Mucosa of descending colon (tissue), 3 donors: ENCODE measurements around the gene ZSCAN23. TPM values are rescaled to one million over a fixed set of nuclear protein-coding genes. Genes with fewer than 3 reads are reported as not detected.

ENCODE experiments used
- ATAC-seq: fragments of 200-7000 bp; cut with Tn5 transposase; one replicate; pipeline ENCODE4 v1.9.1; 2020; ENCODE audit warnings: mild to moderate bottlenecking, moderate library complexity
- DNase-seq, 3 donors: peaks; one replicate each; pipeline ENCODE4 v3.0.0-alpha.2; 2020
- H3K36me3 ChIP-seq: fragments of 200-600 bp; one replicate; pipeline ENCODE4 v1.8.0; 2021; ENCODE audit warnings: low read depth, mild to moderate bottlenecking
- H3K4me1 ChIP-seq: fragments of 200-600 bp; one replicate; pipeline ENCODE4 v1.8.0; 2021; ENCODE audit warnings: low read depth, mild to moderate bottlenecking
- H3K4me3 ChIP-seq: fragments of 200-600 bp; one replicate; pipeline ENCODE4 v1.8.0; 2021; ENCODE audit warnings: mild to moderate bottlenecking
- H3K9me3 ChIP-seq: fragments of 200-600 bp; one replicate; pipeline ENCODE4 v1.8.0; 2021; ENCODE audit warnings: mild to moderate bottlenecking
- CTCF ChIP-seq: fragments of 200-600 bp; IDR thresholded peaks from one replicate; pipeline ENCODE4 v1.8.0; 2022; ENCODE audit warnings: antibody characterized with exemption, mild to moderate bottlenecking
- intact Hi-C, 2 donors: fragments of 100-400 bp; cut with DNase I in 1 of 2; cut with micrococcal nuclease in 1 of 2; formaldehyde crosslinking; loops; one replicate each; pipeline versions ENCODE4 v1.11.0 to v1.11.1; 2022; cut with DNase I, micrococcal nuclease
- total RNA-seq, 3 donors: library from RNA; stranded (reverse); fragmentation: NEBNext Ultra II Directional in 2 of 3; extraction: Animal tissue kit (Norgen Biotek cat#: 25700) in 2 of 3; gene quantifications; one replicate each; pipeline versions ENCODE4 v1.2.1 to v1.2.4, GENCODE V29; 2021 to 2023
- donor health status: DM: no; HTN: no; CAD: no; lungs with moderate emphysema.
- donor health status: DM: no; HTN: no; CAD: no.
- donor health status: DM: no; HTN: yes; CAD: no.

Gene ZSCAN23
- total RNA-seq, 3 donors from 2014 or later = 0.89 to 3.0 (median 2.0) TPM

GRCh38 chr6:28486988-28487742 lies 43.9 kb upstream of the ZSCAN23 start:
- TF ChIP-seq CTCF = no peak
- no peaks in the 10 kb centered on the region for H3K9me3 ChIP-seq
- ATAC-seq (no peak), DNase-seq (no peak)
- H3K36me3 ChIP-seq = no peaks in the 10 kb centered on the region
- intact Hi-C loops = no loop called here
- no peaks in the 10 kb centered on the region for H3K4me1 ChIP-seq
- H3K4me3 ChIP-seq = no peak overlapping the region

GRCh38 chr6:28486533-28486932 lies 43.2 kb upstream of the ZSCAN23 start:
- intact Hi-C loops = no loop called here
- no peak overlapping the region for H3K4me3 ChIP-seq
- no peak for ATAC-seq
- no peak for TF ChIP-seq CTCF
- H3K9me3 ChIP-seq = no peaks in the 10 kb centered on the region
- H3K4me1 ChIP-seq = no peaks in the 10 kb centered on the region
- no peak for DNase-seq
- H3K36me3 ChIP-seq = no peaks in the 10 kb centered on the region

- no peak for ATAC-seq
- Histone ChIP-seq H3K9me3 (no peaks in the 10 kb centered on the region), H3K36me3 (no peaks in the 10 kb centered on the region), H3K4me1 (no peaks in the 10 kb centered on the region), H3K4me3 (no peak overlapping the region)
- no peak for DNase-seq
- no peak for TF ChIP-seq CTCF
- intact Hi-C loops = no loop called here
Observed at GRCh38 chr6:28485482-28485881, 42.2 kb upstream of the ZSCAN23 start.

- Histone ChIP-seq H3K9me3 (no peaks in the 10 kb centered on the region), H3K4me3 (no peak overlapping the region), H3K36me3 (no peaks in the 10 kb centered on the region), H3K4me1 (no peaks in the 10 kb centered on the region)
- ATAC-seq = no peak
- TF ChIP-seq CTCF = no peak
- DNase-seq = no peak
- intact Hi-C loops = no loop called here
Observed at GRCh38 chr6:28480253-28480932, 37.1 kb upstream of the ZSCAN23 start.

GRCh38 chr6:28478518-28478917 lies 35.2 kb upstream of the ZSCAN23 start:
- no peak for TF ChIP-seq CTCF
- Histone ChIP-seq H3K4me3 (no peak overlapping the region), H3K9me3 (no peaks in the 10 kb centered on the region), H3K4me1 (no peaks in the 10 kb centered on the region), H3K36me3 (no peaks in the 10 kb centered on the region)
- DNase-seq (no peak), ATAC-seq (no peak)
- intact Hi-C loops = no loop called here
